ENCODE results near the gene HOXA10. TPM values are rescaled to one million over a fixed set of nuclear protein-coding genes. Genes with fewer than 3 reads are reported as not detected.

The HOXA10 gene
- total RNA-seq, 1 donor from 2014 or later = 19.7 TPM

GRCh38 chr7:27157702-27158431 is 16.3 kb downstream of the HOXA10 start:
- peak; percentile 85 for DNase-seq (ENCODE audit: low spot score)

- peak; percentile 87 for DNase-seq (ENCODE audit: low spot score)
Measured at GRCh38 chr7:27156916-27157701, 17.0 kb downstream of the HOXA10 start.

GRCh38 chr7:27156508-27156898 is 17.6 kb downstream of the HOXA10 start, which contains the start of gene HOXA7:
HOXA7 (minus strand) TSS chr7:27156675; CDS start chr7:27156545, 130 bp downstream.
- DNase-seq (ENCODE audit: low spot score) = peak; percentile 93

GRCh38 chr7:27155816-27156507 is 18.2 kb downstream of the HOXA10 start:
- DNase-seq (ENCODE audit: low spot score) = peak; percentile 87

GRCh38 chr7:27154901-27155815 is 19.0 kb downstream of the HOXA10 start:
- DNase-seq (ENCODE audit: low spot score) = peak; percentile 88

- no peak for DNase-seq (ENCODE audit: low spot score)
Measured at GRCh38 chr7:27154369-27154768, 19.8 kb downstream of the HOXA10 start.

GRCh38 chr7:27153526-27153925 is 20.6 kb downstream of the HOXA10 start:
- no peak for DNase-seq (ENCODE audit: low spot score)

GRCh38 chr7:27152816-27153442 is 21.2 kb downstream of the HOXA10 start:
- DNase-seq (ENCODE audit: low spot score) = no peak

GRCh38 chr7:27151931-27152815 is 21.9 kb downstream of the HOXA10 start, which contains the start of gene HOXA3:
HOXA3 (minus strand) TSS chr7:27152583; CDS start chr7:27110640, 41,943 bp downstream.
- peak; percentile 88 for DNase-seq (ENCODE audit: low spot score)

GRCh38 chr7:27151341-27151930 is 22.7 kb downstream of the HOXA10 start:
- DNase-seq (ENCODE audit: low spot score) = no peak

GRCh38 chr7:27150568-27151340 is 23.4 kb downstream of the HOXA10 start:
- peak; percentile 93 for DNase-seq (ENCODE audit: low spot score)

GRCh38 chr7:27149842-27150567 is 24.1 kb downstream of the HOXA10 start:
- DNase-seq (ENCODE audit: low spot score) = no peak

GRCh38 chr7:27148756-27149641 is 25.1 kb downstream of the HOXA10 start:
- DNase-seq (ENCODE audit: low spot score) = no peak

GRCh38 chr7:27148031-27148755 is 25.9 kb downstream of the HOXA10 start:
- DNase-seq (ENCODE audit: low spot score) = no peak

Measured in mesenteric fat pad (tissue), 1 donor.